GM18909 (cell line): ENCODE results near the gene INHBA.

Experiments
- ATAC-seq: cut with Tn5 transposase; IDR thresholded peaks from one replicate; pipeline ENCODE4 v1.9.1; 2021; ENCODE audit warnings: mild to moderate bottlenecking; ENCODE audit not compliant: unreplicated experiment, poor library complexity

INHBA gene

DNA sequence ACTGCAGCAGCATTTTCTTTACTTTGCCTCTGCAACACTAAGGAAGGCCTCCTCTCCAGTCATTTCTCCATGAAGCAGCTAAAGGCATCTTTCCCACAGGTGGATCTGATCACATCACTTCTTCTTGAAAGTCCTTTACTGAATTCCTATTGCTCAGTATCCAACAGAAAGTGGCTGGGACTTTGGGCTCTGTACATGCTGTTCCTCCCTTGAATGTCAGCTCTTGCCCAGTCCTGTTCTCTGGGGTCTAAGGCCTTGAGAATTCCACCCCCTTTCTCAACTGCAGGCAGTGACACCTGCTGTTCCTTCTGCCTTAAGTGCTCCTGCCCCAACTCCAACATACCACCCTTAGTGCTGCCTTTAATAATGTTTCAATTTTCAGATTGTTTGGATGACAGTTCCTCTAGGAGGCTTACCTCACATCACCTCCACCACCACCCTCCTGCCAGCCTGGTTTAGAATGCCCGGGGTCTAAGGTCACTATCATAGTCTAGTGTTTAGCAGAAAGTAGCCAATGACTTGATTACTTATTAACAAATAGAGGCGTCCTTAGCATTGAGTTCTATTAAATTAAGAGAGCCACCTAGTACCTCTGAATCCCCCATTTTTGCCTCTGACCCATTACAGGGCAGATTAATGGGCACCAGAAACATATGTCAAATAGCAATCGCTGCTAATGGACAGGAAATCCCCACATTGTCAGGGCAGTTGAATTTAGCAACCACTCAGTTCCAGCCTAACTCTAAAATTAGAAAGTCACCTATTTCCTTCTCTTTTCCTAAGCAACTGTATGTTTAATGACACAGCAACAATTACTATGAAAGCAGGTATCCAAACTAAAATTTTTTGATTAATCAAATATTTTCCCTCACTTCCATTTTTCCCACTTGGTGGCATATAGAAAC, 11.4 kb downstream of the INHBA start:
- no peak for ATAC-seq

- no peak for ATAC-seq
Measured at GRCh38 chr7:41689815-41690214, 13.1 kb downstream of the INHBA start.

- ATAC-seq = no peak
Measured at GRCh38 chr7:41688906-41689305, 14.0 kb downstream of the INHBA start.

GRCh38 chr7:41688012-41688625, 14.8 kb downstream of the INHBA start:
- no peak for ATAC-seq

- ATAC-seq = no peak
Measured at GRCh38 chr7:41685684-41686083, 17.2 kb downstream of the INHBA start.

- ATAC-seq = no peak
Measured at GRCh38 chr7:41682422-41682821, 20.5 kb downstream of the INHBA start.

GRCh38 chr7:41679566-41679965, 23.3 kb downstream of the INHBA start:
- no peak for ATAC-seq

- no peak for ATAC-seq
Measured at GRCh38 chr7:41674505-41675023, 28.3 kb downstream of the INHBA start.

- no peak for ATAC-seq
Measured at GRCh38 chr7:41661596-41661995, 41.3 kb downstream of the INHBA start.

DNA sequence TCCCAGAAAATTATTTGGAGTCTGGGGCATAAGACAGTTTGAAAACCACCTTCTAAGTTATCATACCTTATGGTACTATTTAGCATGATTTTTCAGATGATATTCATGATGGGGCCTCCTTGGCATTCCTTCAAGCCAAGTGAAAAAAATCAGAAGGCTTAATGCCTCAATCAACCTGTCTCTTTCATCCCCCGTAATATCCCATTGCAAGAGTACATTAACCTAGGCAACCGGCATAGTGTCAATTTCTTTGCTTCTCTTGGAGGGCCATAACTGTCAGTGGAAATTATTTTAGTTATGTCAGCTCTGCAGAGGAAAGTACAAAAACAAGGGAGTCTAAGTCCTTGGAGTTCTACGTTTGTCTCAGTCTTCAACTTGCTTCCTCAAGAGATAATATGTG, 43.4 kb downstream of the INHBA start:
- no peak for ATAC-seq

GRCh38 chr7:41656366-41656765, 46.5 kb downstream of the INHBA start:
- no peak for ATAC-seq

DNA sequence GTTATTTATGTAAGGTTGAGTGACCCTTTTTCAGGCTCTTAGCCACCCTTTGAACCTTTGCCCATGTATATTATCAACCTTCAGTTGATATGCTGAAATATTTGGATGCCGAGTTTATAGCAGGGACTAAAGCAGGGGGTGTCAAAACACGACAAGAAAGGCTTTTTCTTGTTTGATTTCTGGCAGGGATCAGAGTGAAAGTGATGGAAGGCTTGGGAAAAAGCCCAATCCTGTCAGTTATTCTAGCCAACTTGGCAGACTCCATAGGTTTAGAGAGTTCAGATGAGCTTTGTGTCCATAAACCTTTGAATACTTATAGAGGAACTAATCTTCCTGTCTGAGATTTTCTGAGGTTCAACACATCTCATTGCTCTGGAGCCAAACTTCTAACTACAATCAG, 47.5 kb downstream of the INHBA start:
- ATAC-seq = no peak

DNA sequence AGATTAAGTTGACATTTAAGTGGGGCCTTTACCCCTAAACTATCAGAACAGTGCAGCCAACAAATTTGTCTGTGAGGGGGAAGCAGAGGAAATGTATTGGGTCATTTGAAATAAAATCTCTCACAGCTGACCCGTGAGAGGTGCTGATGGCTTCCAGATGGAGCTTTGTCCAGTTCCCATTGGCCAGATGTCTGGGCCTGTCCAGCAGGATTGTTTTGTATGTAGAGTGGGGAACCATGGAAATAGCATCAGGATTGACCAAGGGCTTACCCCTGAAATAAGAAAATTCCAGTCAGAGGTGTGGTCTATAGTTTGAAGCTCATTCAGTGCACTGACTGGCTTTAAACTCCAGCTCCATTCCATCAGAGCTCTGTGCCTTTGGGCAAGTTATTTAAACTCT, 50.6 kb downstream of the INHBA start:
- ATAC-seq = no peak

DNA sequence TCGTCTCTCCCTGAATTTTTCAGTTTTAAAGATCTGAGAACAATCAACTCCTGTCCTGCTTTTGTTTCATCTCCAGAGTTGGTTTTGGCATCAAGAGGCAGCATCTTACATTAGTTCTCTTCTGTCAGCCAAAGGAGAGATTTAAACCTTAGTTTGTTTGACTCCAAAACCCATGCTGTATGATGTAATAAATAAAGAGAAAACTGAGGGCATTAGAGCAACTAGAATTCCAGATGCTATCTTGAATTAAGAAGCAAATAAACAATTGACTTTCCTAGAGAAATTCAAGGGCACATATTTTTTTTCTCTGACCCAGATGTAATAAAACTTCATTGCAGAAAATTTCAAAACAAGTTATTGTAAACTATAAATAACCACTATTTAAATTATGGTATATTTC, 54.4 kb downstream of the INHBA start:
- ATAC-seq = no peak

DNA sequence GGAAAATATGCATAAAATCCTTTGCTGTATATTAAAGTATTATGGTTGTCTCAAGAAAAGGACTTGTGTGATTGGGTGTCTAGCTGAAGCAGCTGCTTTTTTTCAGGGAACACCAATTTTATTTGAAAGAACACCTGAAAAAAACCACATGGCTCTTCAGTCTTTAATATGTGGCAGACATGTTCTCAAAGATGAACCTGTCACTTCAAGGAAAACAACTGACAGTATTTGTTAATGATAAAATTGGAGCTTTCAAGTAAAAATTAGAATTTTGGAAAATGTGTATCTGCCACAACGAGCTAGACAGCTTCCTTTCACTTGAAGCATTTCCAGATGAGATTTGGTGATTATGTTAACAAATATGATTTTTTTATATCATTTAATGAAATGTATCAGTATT, 59.3 kb downstream of the INHBA start:
- no peak for ATAC-seq

DNA sequence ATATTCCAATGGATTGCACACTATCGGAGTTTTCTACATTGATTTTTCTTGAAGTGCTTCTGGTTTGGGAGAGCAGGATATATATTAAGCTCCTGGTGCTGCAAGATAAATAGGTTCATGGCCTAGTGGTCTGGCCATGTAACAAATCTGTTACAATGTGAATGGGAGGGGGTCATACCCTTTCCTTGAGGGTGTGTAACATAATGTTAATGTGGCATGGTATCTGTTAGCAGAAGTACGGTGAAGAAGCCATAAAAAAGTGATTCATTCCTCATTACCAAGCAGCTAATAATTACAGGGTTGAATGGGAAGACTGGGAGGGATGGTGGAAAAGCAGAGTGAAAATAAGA, 61.2 kb downstream of the INHBA start:
- ATAC-seq = no peak

- ATAC-seq = no peak
Measured at GRCh38 chr7:41641011-41641664, 61.8 kb downstream of the INHBA start.

DNA sequence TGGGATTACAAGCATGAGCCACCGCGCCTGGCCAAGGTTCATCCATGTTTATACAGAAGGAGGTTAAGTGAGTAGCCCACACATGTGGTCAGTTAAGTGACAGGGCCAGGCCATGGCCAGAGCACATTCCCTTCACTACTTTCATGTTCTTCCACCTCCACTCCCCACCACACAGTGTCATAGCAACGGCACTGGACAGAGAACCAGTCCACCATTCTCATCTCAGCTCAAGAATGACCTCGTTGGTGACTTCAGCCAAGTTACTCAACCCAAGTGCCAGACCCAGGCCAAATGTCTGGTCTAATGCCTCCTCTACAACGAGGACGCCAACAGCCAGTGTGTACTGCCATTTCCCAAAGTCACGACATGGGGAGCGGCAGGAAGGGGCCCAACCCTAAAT, 62.4 kb downstream of the INHBA start:
- ATAC-seq = no peak

GRCh38 chr7:41637049-41637448, 65.8 kb downstream of the INHBA start:
- ATAC-seq = no peak
